ENCODE results near the gene LPCAT1. TPM values are rescaled to one million over a fixed set of nuclear protein-coding genes. Genes with fewer than 3 reads are reported as not detected.

The LPCAT1 gene
- polyA plus RNA-seq, 5 donors: 106 to 162 (median 120) TPM

GRCh38 chr5:1446602-1447343, 77.0 kb downstream of the LPCAT1 start:
- DNase-seq: no peak

GRCh38 chr5:1445689-1446601, 77.8 kb downstream of the LPCAT1 start:
- DNase-seq: peak in 1 of 2 donors; percentile 15

- DNase-seq: peak; percentile 52 to 55
Observed at GRCh38 chr5:1445313-1445688, 78.5 kb downstream of the LPCAT1 start, which contains the start of gene SLC6A3. Gene SLC6A3, minus strand, starts transcription at chr5:1445440. Its CDS starts 2,243 bp downstream, at chr5:1443197.

GRCh38 chr5:1444361-1445189, 79.2 kb downstream of the LPCAT1 start:
- DNase-seq: no peak

- no peak for DNase-seq
Observed at GRCh38 chr5:1443991-1444360, 79.8 kb downstream of the LPCAT1 start.

GRCh38 chr5:1443171-1443570, 80.6 kb downstream of the LPCAT1 start:
- no peak for DNase-seq

- DNase-seq: no peak
Observed at GRCh38 chr5:1442222-1443145, 81.3 kb downstream of the LPCAT1 start.

- DNase-seq: no peak
Observed at GRCh38 chr5:1441166-1441865, 82.4 kb downstream of the LPCAT1 start.

GRCh38 chr5:1440098-1440493, 83.7 kb downstream of the LPCAT1 start:
- no peak for DNase-seq

GRCh38 chr5:1439388-1440097, 84.2 kb downstream of the LPCAT1 start:
- DNase-seq: no peak

GRCh38 chr5:1438871-1439270, 84.9 kb downstream of the LPCAT1 start:
- DNase-seq: no peak

GRCh38 chr5:1437876-1438559, 85.7 kb downstream of the LPCAT1 start:
- no peak for DNase-seq

- DNase-seq: no peak
Observed at GRCh38 chr5:1437226-1437829, 86.4 kb downstream of the LPCAT1 start.

GRCh38 chr5:1436681-1437080, 87.1 kb downstream of the LPCAT1 start:
- DNase-seq: no peak

GRCh38 chr5:1436036-1436435, 87.7 kb downstream of the LPCAT1 start:
- no peak for DNase-seq

- DNase-seq: no peak
Observed at GRCh38 chr5:1435369-1435768, 88.4 kb downstream of the LPCAT1 start.

GRCh38 chr5:1432296-1432695, 91.5 kb downstream of the LPCAT1 start:
- DNase-seq: no peak

- no peak for DNase-seq
Observed at GRCh38 chr5:1431896-1432295, 91.9 kb downstream of the LPCAT1 start.

Measured in right lung (tissue), 5 donors.